GM12878 (cell line): Measurements from ENCODE around the gene C14orf119. TPM values are rescaled to one million over a fixed set of nuclear protein-coding genes. Genes with fewer than 3 reads are reported as not detected.

ENCODE experiments used
- ATAC-seq: fragments of 200-7000 bp; cut with Tn5 transposase; 3 replicates; pipeline ENCODE4 v1.9.1; 2020; ENCODE audit warnings: mild to moderate bottlenecking, moderate library complexity
- BruUV-seq: library from RNA; stranded (reverse); fragments of 400-500 nt; replicated peaks from 2 replicates; lab custom pipeline; 2021; lab: Mats Ljungman, UMichigan
- CTCF ChIA-PET: fragments of 300-600 bp; sonication (Branson Sonifier 250); formaldehyde crosslinking; extraction: SDS; loops from one replicate; lab custom pipeline; 2021; ENCODE audit warnings: inconsistent platforms; lab: Yijun Ruan, JAX
- POLR2A ChIA-PET: fragments of 350-600 bp; formaldehyde crosslinking; extraction: SDS; loops from one replicate; lab custom pipeline; 2021; ENCODE audit warnings: inconsistent platforms; lab: Charles Lee
- RAD21 ChIA-PET: fragments of 300-600 bp; sonication (Branson Sonifier 250); formaldehyde crosslinking; loops from one replicate; lab custom pipeline; 2023; ENCODE audit warnings: antibody characterized with exemption; ENCODE audit not compliant: unreplicated experiment; lab: Charles Lee
- SMC1A ChIA-PET: fragments of 300-600 bp; sonication (Branson Sonifier 250); formaldehyde crosslinking; loops from one replicate; lab custom pipeline; 2023; ENCODE audit not compliant: unreplicated experiment, uncharacterized antibody; lab: Charles Lee
- DNase-seq: peaks from one replicate; pipeline ENCODE4 v3.0.0-alpha.2; 2011; ENCODE audit warnings: low read depth, low spot score
- FAIRE-seq: peaks from 3 replicates; lab custom pipeline; 2011; peaks lifted over from hg19 to GRCh38; lab: Jason Lieb, UNC
- H2AFZ ChIP-seq: 2 replicates; pipeline ENCODE4 v1.6.0; 2011; ENCODE audit warnings: low read depth, low read length, control low read depth; ENCODE audit not compliant: control insufficient read depth
- H3K27ac ChIP-seq: 2 replicates; pipeline ENCODE4 v1.5.1; 2011; ENCODE audit warnings: control low read depth; ENCODE audit not compliant: control insufficient read depth, insufficient read depth
- H3K27me3 ChIP-seq, 2 experiments: replicated peaks in 1 of 2; 2 replicates each; pipeline versions ENCODE4 v1.6.0 to v1.6.1; 2011; ENCODE audit warnings: low read length in 1 of 2; ENCODE audit not compliant: control insufficient read depth in 2 of 2, insufficient read depth in 2 of 2
- H3K36me3 ChIP-seq, 2 experiments: 2 replicates each; pipeline ENCODE4 v1.5.1; 2011; ENCODE audit warnings: low read length in 1 of 2; ENCODE audit not compliant: control insufficient read depth in 2 of 2, insufficient read depth in 2 of 2
- H3K4me1 ChIP-seq: 2 replicates; pipeline ENCODE4 v1.6.1; 2011; ENCODE audit warnings: mild to moderate bottlenecking, low read length, moderate library complexity, mixed read lengths; ENCODE audit not compliant: control insufficient read depth, insufficient read depth
- H3K4me2 ChIP-seq: 2 replicates; pipeline ENCODE4 v1.6.0; 2011; ENCODE audit warnings: control low read depth; ENCODE audit not compliant: control insufficient read depth, insufficient read depth
- H3K4me3 ChIP-seq: fragments of 200-600 bp; sonication (generic); 2 replicates; pipeline ENCODE4 v1.5.1; 2016
- H3K79me2 ChIP-seq: 2 replicates; pipeline ENCODE4 v1.6.0; 2011; ENCODE audit warnings: low read length; ENCODE audit not compliant: control insufficient read depth, insufficient read depth
- H3K9ac ChIP-seq: 2 replicates; pipeline ENCODE4 v1.8.0; 2011; ENCODE audit warnings: low read length, control low read depth, mixed read lengths; ENCODE audit not compliant: control insufficient read depth, insufficient read depth
- H3K9me3 ChIP-seq: replicated peaks from 3 replicates; pipeline ENCODE4 v1.5.1; 2011; ENCODE audit warnings: mild to moderate bottlenecking, low read length; ENCODE audit not compliant: control insufficient read depth, insufficient read depth
- H4K20me1 ChIP-seq: 2 replicates; pipeline ENCODE4 v1.6.0; 2011; ENCODE audit not compliant: control insufficient read depth, insufficient read depth
- FOS ChIP-seq: IDR thresholded peaks from 3 replicates; pipeline ENCODE4 v1.6.1; 2011; ENCODE audit warnings: borderline replicate concordance; ENCODE audit not compliant: insufficient read length; ENCODE audit errors: extremely low read depth
- HDAC6 ChIP-seq: fragments of 200-600 bp; sonication (generic); IDR thresholded peaks from one replicate; pipeline ENCODE4 v1.8.0; 2017; ENCODE audit warnings: antibody characterized with exemption; ENCODE audit not compliant: unreplicated experiment
- MTA3 ChIP-seq: IDR thresholded peaks from 2 replicates; pipeline ENCODE4 v1.6.1; 2012; ENCODE audit warnings: low read length, inconsistent platforms, borderline replicate concordance
- NFXL1 ChIP-seq: fragments of 450-650 bp; IDR thresholded peaks from 2 replicates; pipeline ENCODE4 v1.6.1; 2017; ENCODE audit warnings: antibody characterized with exemption, mild to moderate bottlenecking, borderline replicate concordance
- NFYB ChIP-seq: IDR thresholded peaks from 2 replicates; pipeline ENCODE4 v1.6.1; 2011; ENCODE audit warnings: low read depth, mild to moderate bottlenecking, low read length, improper control_type of control experiment, moderate library complexity; ENCODE audit not compliant: insufficient read depth
- NR2F1 ChIP-seq: fragments of 450-650 bp; conservative IDR thresholded peaks from 2 replicates; pipeline ENCODE4 v1.6.1; 2017; ENCODE audit warnings: mild to moderate bottlenecking
- POLR2AphosphoS5 ChIP-seq: IDR thresholded peaks from 2 replicates; pipeline ENCODE4 v1.6.1; 2011; ENCODE audit warnings: mild to moderate bottlenecking, low read length, inconsistent platforms
- RAD21 ChIP-seq: IDR thresholded peaks from 2 replicates; pipeline ENCODE4 v1.6.1; 2011; ENCODE audit warnings: mild to moderate bottlenecking, low read depth, low read length, moderate library complexity; ENCODE audit not compliant: insufficient read depth
- SIX5 ChIP-seq: IDR thresholded peaks from 2 replicates; pipeline ENCODE4 v1.6.1; 2011; ENCODE audit warnings: mild to moderate bottlenecking, low read depth, low read length, moderate library complexity; ENCODE audit not compliant: severe bottlenecking
- SUPT20H ChIP-seq: IDR thresholded peaks from 2 replicates; pipeline ENCODE4 v1.6.1; 2011; ENCODE audit warnings: low read depth, mild to moderate bottlenecking, low read length, moderate library complexity, borderline replicate concordance; ENCODE audit not compliant: control insufficient read depth
- TAF1 ChIP-seq: IDR thresholded peaks from 2 replicates; pipeline ENCODE4 v1.6.1; 2011; ENCODE audit warnings: mild to moderate bottlenecking, low read depth, low read length, borderline replicate concordance
- TARDBP ChIP-seq: IDR thresholded peaks from 2 replicates; pipeline ENCODE4 v1.6.1; 2016; ENCODE audit warnings: borderline replicate concordance
- WGBS: methylation state at CpG from one replicate; pipeline ENCODE4 v1.1.6; 2016; ENCODE audit warnings: low lambda C conversion rate; ENCODE audit not compliant: insufficient replicate concordance, insufficient coverage; ENCODE audit errors: missing lambda C conversion rate; 5-methylcytosine and 5-hydroxymethylcytosine counted together
- in situ Hi-C: fragments of 300-500 bp; cut with MboI; formaldehyde crosslinking; loops from 9 replicates; pipeline ENCODE4 v1.14.3; 2018; ENCODE audit warnings: mixed read lengths
- intact Hi-C: fragments of 100-400 bp; cut with micrococcal nuclease; formaldehyde crosslinking; loops from one replicate; pipeline ENCODE4 v1.14.2; 2022; ENCODE audit not compliant: unreplicated experiment
- polyA plus RNA-seq, 11 experiments: library from polyadenylated mRNA; depleted of rRNA in 4 of 11; unstranded in 6 of 11; stranded (reverse) in 5 of 11; fragments of >200 nt; fragmentation: Nextera tagmentation in 4 of 11; fragmentation: Illumina TruSeq in 1 of 11; extraction: Ambion mirVana in 4 of 11; extraction: Trizol in 1 of 11; gene quantifications; 1 replicate in 1 of 11; 2 replicates in 10 of 11; pipeline versions ENCODE4 v1.2.1 to v1.2.3, GENCODE V29; 2011 to 2016; ENCODE audit warnings: inconsistent platforms in 2 of 11, missing spikeins in 2 of 11, low read depth in 1 of 11
- total RNA-seq, 4 experiments: library from RNA; depleted of rRNA in 3 of 4; stranded (reverse); fragments of >200 nt in 3 of 4; fragmentation: Illumina TruSeq in 1 of 4; extraction: Trizol in 1 of 4; gene quantifications; 2 replicates each; pipeline versions ENCODE4 v1.2.1 to v1.2.3, GENCODE V29; 2013 to 2021
- TF ChIP-seq, protein P1 (sequence below): IDR thresholded peaks from 2 replicates; pipeline ENCODE4 v1.6.1; 2012; ENCODE audit warnings: low read depth, low read length, improper control_type of control experiment
- TF ChIP-seq, protein P2 (sequence below), 3 experiments: IDR thresholded peaks in 2 of 3; conservative IDR thresholded peaks in 1 of 3; 2 replicates each; pipeline ENCODE4 v1.5.1; 2011; ENCODE audit warnings: low read depth in 3 of 3, low read length in 3 of 3, mild to moderate bottlenecking in 3 of 3, control low read depth in 2 of 3, moderate library complexity in 2 of 3, inconsistent platforms in 1 of 3, mixed read lengths in 1 of 3; ENCODE audit not compliant: control insufficient read depth in 2 of 3, insufficient read depth in 1 of 3; ENCODE audit errors: extremely low read depth in 1 of 3
- TF ChIP-seq, protein P3 (sequence below): fragments of 450-650 bp; IDR thresholded peaks from 2 replicates; pipeline ENCODE4 v1.6.1; 2014; ENCODE audit warnings: mild to moderate bottlenecking

C14orf119 gene
- total and polyA plus RNA-seq, 10 of the 15 experiments (the other 5 are each of a cell fraction or from before 2014, with no cell fraction given), result 32.3 to 228 (median 57.6) TPM

DNA sequence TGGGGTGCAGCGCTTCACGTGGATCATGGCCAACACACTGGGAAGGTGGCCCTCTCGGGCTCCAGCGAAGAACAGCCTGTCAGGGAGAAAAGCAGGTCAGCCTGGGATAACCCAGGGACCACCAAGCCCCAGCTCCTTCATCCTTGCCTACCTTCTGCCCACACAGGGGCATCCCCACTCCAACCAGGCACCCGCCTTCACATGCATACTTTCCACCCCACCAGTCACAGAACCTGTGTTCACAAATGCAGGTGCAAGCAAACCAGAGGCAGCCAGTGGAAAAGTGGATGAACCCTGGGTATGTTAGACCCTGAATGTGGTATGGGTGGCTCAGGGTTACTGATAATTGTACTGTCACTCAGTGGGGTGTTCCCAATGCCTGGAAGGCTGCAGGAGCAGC lies 36.2 kb downstream of the C14orf119 start:
- FAIRE-seq (no peak), ATAC-seq (no peak), DNase-seq (no peak)
- ChIA-PET SMC1A (no interaction called here), CTCF (interaction anchor here (2.8 kb wide), 1 partner anchor 11 kb away, joined by 24 read pairs; no protein-coding TSS in a partner anchor), POLR2A (no interaction called here), RAD21 (no interaction called here)
- no TSS peak for BruUV-seq
- intact Hi-C loops (no loop called here), in situ Hi-C loops (no loop called here)
- Histone ChIP-seq H3K79me2 (no peaks in the 10 kb centered on the region), H3K9me3 (no peaks in the 10 kb centered on the region), H3K9ac (no peak overlapping the region), H3K27ac (no peak overlapping the region), H3K4me3 (no peak overlapping the region), H3K27me3 (no peaks in the 10 kb centered on the region; a peak in 1 of 4 replicates), H3K4me2 (no peak overlapping the region), H4K20me1 (no peaks in the 10 kb centered on the region), H2AFZ (no peak overlapping the region), H3K4me1 (no peaks in the 10 kb centered on the region), H3K36me3 (no peaks in the 10 kb centered on the region)
- 33% methylated on average over 5 of the region's 5 CpGs for WGBS
- TF ChIP-seq NR2F1, result no peak
- no peak for TF ChIP-seq SIX5
- TF ChIP-seq, protein P1, sequence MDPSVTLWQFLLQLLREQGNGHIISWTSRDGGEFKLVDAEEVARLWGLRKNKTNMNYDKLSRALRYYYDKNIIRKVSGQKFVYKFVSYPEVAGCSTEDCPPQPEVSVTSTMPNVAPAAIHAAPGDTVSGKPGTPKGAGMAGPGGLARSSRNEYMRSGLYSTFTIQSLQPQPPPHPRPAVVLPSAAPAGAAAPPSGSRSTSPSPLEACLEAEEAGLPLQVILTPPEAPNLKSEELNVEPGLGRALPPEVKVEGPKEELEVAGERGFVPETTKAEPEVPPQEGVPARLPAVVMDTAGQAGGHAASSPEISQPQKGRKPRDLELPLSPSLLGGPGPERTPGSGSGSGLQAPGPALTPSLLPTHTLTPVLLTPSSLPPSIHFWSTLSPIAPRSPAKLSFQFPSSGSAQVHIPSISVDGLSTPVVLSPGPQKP, result no peak
- TF ChIP-seq NFYB, result no peak
- no peak for TF ChIP-seq SUPT20H
- no peak for TF ChIP-seq TAF1
- TF ChIP-seq FOS, result no peak
- no peak for TF ChIP-seq TARDBP
- no peak for TF ChIP-seq RAD21
- TF ChIP-seq NFXL1, result no peak
- TF ChIP-seq, protein P2, sequence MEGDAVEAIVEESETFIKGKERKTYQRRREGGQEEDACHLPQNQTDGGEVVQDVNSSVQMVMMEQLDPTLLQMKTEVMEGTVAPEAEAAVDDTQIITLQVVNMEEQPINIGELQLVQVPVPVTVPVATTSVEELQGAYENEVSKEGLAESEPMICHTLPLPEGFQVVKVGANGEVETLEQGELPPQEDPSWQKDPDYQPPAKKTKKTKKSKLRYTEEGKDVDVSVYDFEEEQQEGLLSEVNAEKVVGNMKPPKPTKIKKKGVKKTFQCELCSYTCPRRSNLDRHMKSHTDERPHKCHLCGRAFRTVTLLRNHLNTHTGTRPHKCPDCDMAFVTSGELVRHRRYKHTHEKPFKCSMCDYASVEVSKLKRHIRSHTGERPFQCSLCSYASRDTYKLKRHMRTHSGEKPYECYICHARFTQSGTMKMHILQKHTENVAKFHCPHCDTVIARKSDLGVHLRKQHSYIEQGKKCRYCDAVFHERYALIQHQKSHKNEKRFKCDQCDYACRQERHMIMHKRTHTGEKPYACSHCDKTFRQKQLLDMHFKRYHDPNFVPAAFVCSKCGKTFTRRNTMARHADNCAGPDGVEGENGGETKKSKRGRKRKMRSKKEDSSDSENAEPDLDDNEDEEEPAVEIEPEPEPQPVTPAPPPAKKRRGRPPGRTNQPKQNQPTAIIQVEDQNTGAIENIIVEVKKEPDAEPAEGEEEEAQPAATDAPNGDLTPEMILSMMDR (IDR thresholded peaks at IDR 0.05 in 2 of 3, conservative IDR thresholded peaks at IDR 0.05 in 1 of 3; ENCODE audit: control insufficient read depth in 2 of 3, extremely low read depth in 1 of 3, insufficient read depth in 1 of 3, low read depth in 3 of 3, low read length in 3 of 3), result no peak
- TF ChIP-seq MTA3, result no peak
- TF ChIP-seq POLR2AphosphoS5, result no peak
- TF ChIP-seq, protein P3, sequence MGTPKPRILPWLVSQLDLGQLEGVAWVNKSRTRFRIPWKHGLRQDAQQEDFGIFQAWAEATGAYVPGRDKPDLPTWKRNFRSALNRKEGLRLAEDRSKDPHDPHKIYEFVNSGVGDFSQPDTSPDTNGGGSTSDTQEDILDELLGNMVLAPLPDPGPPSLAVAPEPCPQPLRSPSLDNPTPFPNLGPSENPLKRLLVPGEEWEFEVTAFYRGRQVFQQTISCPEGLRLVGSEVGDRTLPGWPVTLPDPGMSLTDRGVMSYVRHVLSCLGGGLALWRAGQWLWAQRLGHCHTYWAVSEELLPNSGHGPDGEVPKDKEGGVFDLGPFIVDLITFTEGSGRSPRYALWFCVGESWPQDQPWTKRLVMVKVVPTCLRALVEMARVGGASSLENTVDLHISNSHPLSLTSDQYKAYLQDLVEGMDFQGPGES, result no peak
- TF ChIP-seq HDAC6, result no peak
